ENCODE data around the gene PRR12. TPM values are rescaled to one million over a fixed set of nuclear protein-coding genes. Genes with fewer than 3 reads are reported as not detected.
A peak's percentile ranks its signal among the peaks of the same experiment; 100 is the strongest.

PRR12 gene
- total RNA-seq, 2 experiments from 2014 or later, result 41.7 to 42.2 TPM

DNA sequence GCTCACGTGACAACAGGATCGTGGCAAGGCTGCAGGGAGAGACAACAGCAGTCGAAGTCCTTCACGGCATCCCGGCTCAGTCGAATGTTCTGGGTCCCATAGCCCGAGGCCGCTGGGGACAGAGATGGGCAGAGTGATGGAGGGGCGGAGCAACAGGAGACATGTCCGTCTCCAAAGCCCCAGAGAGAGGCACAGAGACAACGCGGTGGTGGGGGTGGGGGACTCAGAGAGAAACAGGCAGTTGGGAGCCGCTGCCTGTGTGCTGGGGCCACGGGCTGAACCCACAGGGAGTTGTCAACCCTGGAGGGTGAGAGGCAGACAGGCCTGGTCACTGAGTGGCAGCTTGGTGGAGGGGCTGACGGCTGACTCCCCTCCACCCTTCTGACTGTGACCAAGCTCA is 31.1 kb upstream of the PRR12 start:
- no peak for ATAC-seq (ENCODE audit: poor library complexity)
- DNase-seq, result peak in 2 of 14 experiments; percentile 40 to 48
- TF ChIP-seq, protein P1, sequence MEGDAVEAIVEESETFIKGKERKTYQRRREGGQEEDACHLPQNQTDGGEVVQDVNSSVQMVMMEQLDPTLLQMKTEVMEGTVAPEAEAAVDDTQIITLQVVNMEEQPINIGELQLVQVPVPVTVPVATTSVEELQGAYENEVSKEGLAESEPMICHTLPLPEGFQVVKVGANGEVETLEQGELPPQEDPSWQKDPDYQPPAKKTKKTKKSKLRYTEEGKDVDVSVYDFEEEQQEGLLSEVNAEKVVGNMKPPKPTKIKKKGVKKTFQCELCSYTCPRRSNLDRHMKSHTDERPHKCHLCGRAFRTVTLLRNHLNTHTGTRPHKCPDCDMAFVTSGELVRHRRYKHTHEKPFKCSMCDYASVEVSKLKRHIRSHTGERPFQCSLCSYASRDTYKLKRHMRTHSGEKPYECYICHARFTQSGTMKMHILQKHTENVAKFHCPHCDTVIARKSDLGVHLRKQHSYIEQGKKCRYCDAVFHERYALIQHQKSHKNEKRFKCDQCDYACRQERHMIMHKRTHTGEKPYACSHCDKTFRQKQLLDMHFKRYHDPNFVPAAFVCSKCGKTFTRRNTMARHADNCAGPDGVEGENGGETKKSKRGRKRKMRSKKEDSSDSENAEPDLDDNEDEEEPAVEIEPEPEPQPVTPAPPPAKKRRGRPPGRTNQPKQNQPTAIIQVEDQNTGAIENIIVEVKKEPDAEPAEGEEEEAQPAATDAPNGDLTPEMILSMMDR (IDR thresholded peaks at IDR 0.05), result no peak
- POLR2A ChIA-PET, result interaction anchor here (0.5 to 5.3 kb wide), 12 partner anchors 9 to 318 kb away, joined by 3 to 123 read pairs (median 6); partner anchors contain the start of genes AKT1S1, PRR12, RCN3 and RPS11
- H3K4me3 ChIP-seq (ENCODE audit: low read length), result peak overlapping the region; percentile 68
- Mint-ChIP-seq H3K4me3 (peak overlapping the region; percentile 95), H3K9me3 (no peaks in the 10 kb centered on the region), H3K27ac (peak overlapping the region; percentile 89), H3K36me3 (ENCODE audit: low read depth) (peaks cover 61% of the 10 kb centered on the region), H3K27me3 (no peaks in the 10 kb centered on the region), H3K4me1 (ENCODE audit: low read depth) (peaks cover 78% of the 10 kb centered on the region)
- H3K27ac ChIP-seq (ENCODE audit: low read depth in 1 of 2, low read length in 2 of 2), result peak overlapping the region; percentile 61 to 77
- CTCF ChIA-PET, result interaction anchor here (1.1 to 5.2 kb wide), 4 partner anchors 9 to 53 kb away, joined by 3 to 62 read pairs (median 6); no protein-coding TSS in a partner anchor
- H3K9me3 ChIP-seq (ENCODE audit: control insufficient read depth in 1 of 2, insufficient read depth in 1 of 2, low read length in 2 of 2), result peaks cover 0 to 15% of the 10 kb centered on the region in 2 experiments
- peaks cover 0 to 3% of the 10 kb centered on the region in 2 experiments for H3K27me3 ChIP-seq (ENCODE audit: control insufficient read depth in 1 of 2, insufficient read depth in 2 of 2, low read length in 2 of 2)
- H3K4me1 ChIP-seq (ENCODE audit: insufficient read depth, low read length), result peaks cover 96% of the 10 kb centered on the region
- peaks cover 45% of the 10 kb centered on the region for H3K36me3 ChIP-seq (ENCODE audit: insufficient read depth, low read length)
- intact Hi-C loops (cut with DNase I, micrococcal nuclease), result no loop called here

DNA sequence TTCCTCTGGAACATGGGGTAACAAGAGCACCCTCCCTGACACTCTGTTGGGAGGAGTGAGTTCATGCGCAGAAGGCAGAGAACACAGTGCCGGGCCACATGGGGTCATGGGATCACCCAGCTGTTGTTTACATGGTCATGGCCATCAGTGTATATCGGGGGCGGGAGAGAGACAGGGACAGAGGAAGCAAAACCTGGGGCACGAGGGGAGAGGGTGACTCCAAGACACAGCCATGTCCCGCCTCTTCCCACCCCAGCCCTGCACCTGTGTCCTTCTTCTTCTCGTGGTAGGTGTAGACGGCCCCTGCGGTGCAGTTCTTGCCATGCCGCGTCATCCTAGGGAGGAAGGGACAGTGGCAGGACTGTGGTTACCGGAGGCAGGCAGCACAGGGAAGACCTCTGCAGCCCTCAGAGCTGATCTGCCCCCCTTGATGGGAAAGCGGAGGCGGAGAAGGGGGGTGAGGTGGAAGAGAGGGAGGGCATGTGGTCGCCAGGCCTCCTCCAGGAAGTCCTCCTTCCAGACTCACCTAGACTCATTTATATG is 30.6 kb upstream of the PRR12 start:
- Mint-ChIP-seq H3K9me3 (no peaks in the 10 kb centered on the region), H3K36me3 (ENCODE audit: low read depth) (peaks cover 56% of the 10 kb centered on the region), H3K27ac (peak overlapping the region; percentile 89), H3K4me3 (peak overlapping the region; percentile 95), H3K27me3 (no peaks in the 10 kb centered on the region), H3K4me1 (ENCODE audit: low read depth) (peaks cover 78% of the 10 kb centered on the region)
- DNase-seq (peak in 9 of 14 experiments; percentile 35 to 79 (median 53)), ATAC-seq (ENCODE audit: poor library complexity) (peak; percentile 10)
- TF ChIP-seq, protein P1 (IDR thresholded peaks at IDR 0.05), result no peak
- ChIA-PET POLR2A (interaction anchor here (0.5 to 5.3 kb wide), 10 partner anchors 10 to 926 kb away, joined by 3 to 123 read pairs (median 4); partner anchors contain the start of genes RCN3 and RPS11), CTCF (interaction anchor here (1.1 to 5.2 kb wide), 4 partner anchors 10 to 54 kb away, joined by 3 to 62 read pairs (median 6); no protein-coding TSS in a partner anchor)
- Histone ChIP-seq H3K36me3 (ENCODE audit: insufficient read depth, low read length) (peaks cover 41% of the 10 kb centered on the region), H3K27me3 (ENCODE audit: control insufficient read depth in 1 of 2, insufficient read depth in 2 of 2, low read length in 2 of 2) (peaks cover 0 to 3% of the 10 kb centered on the region in 2 experiments), H3K9me3 (ENCODE audit: control insufficient read depth in 1 of 2, insufficient read depth in 1 of 2, low read length in 2 of 2) (peaks cover 0 to 14% of the 10 kb centered on the region in 2 experiments), H3K4me3 (ENCODE audit: low read length) (peak overlapping the region; percentile 68), H3K4me1 (ENCODE audit: insufficient read depth, low read length) (peaks cover 96% of the 10 kb centered on the region), H3K27ac (ENCODE audit: low read depth in 1 of 2, low read length in 2 of 2) (peak overlapping the region; percentile 61 to 77)
- intact Hi-C loops (cut with DNase I, micrococcal nuclease), result no loop called here

DNA sequence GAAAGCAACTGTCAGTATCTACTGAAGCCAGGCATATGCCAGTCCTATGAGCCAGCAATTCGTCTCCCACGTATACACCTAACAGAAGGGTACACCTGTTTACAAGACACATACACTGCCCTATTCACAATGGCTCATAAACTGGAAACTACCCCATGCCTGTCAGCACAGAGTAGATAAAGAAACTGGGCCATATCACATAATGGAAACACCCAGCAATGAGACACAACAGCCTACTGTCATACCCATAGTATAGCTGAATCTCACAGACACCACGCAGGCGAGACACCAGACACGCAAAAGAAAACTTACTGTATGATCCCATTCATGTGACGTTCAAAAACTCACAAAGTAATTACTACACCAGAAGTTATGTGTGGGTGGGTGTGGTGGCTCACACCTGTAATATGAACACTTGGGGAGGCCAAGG is 26.4 kb upstream of the PRR12 start:
- H3K27me3 ChIP-seq (ENCODE audit: control insufficient read depth in 1 of 2, insufficient read depth in 2 of 2, low read length in 2 of 2), result no peaks in the 10 kb centered on the region
- H3K4me1 ChIP-seq (ENCODE audit: insufficient read depth, low read length), result peaks cover 99% of the 10 kb centered on the region
- intact Hi-C loops (cut with DNase I, micrococcal nuclease), result no loop called here
- H3K9me3 ChIP-seq (ENCODE audit: control insufficient read depth in 1 of 2, insufficient read depth in 1 of 2, low read length in 2 of 2), result no peaks in the 10 kb centered on the region
- TF ChIP-seq, protein P1 (IDR thresholded peaks at IDR 0.05), result no peak
- Mint-ChIP-seq H3K4me3 (peak overlapping the region; percentile 86), H3K27me3 (no peaks in the 10 kb centered on the region), H3K4me1 (ENCODE audit: low read depth) (peaks cover 81% of the 10 kb centered on the region), H3K9me3 (no peaks in the 10 kb centered on the region), H3K27ac (peak overlapping the region; percentile 89), H3K36me3 (ENCODE audit: low read depth) (peaks cover 22% of the 10 kb centered on the region)
- ChIA-PET POLR2A (interaction anchor here (0.9 to 6.5 kb wide), 4 partner anchors 9 to 111 kb away, joined by 5 to 105 read pairs (median 10); partner anchors contain the start of gene ALDH16A1), CTCF (interaction anchor here (1.2 to 3.3 kb wide), 3 partner anchors 15 to 58 kb away, joined by 3 to 14 read pairs (median 9); no protein-coding TSS in a partner anchor)
- ATAC-seq (ENCODE audit: poor library complexity), result peak; percentile 38
- no peak overlapping the region for H3K4me3 ChIP-seq (ENCODE audit: low read length)
- DNase-seq, result peak in 5 of 14 experiments; percentile 40 to 70 (median 53)
- peak overlapping the region; percentile 73 to 77 for H3K27ac ChIP-seq (ENCODE audit: low read depth in 1 of 2, low read length in 2 of 2)
- H3K36me3 ChIP-seq (ENCODE audit: insufficient read depth, low read length), result peaks cover 3% of the 10 kb centered on the region
